NCI-H1694 (cell line): ENCODE measurements around the gene UBE2L5.

Experiments
- DNase-seq: peaks from one replicate; lab custom pipeline; 2025; lab: John Stamatoyannopoulos, UW

Gene UBE2L5

GRCh38 chr13:30422054-30422839, at the start of gene UBE2L5:
TSS of gene UBE2L5 (plus strand) at chr13:30422493. CDS start at chr13:30427991, 5,498 bp downstream.
- no peak for DNase-seq

- DNase-seq, result no peak
Observed at GRCh38 chr13:30373727-30374126, 48.6 kb upstream of the UBE2L5 start.

GRCh38 chr13:30375265-30375835, 46.9 kb upstream of the UBE2L5 start:
- no peak for DNase-seq

DNA sequence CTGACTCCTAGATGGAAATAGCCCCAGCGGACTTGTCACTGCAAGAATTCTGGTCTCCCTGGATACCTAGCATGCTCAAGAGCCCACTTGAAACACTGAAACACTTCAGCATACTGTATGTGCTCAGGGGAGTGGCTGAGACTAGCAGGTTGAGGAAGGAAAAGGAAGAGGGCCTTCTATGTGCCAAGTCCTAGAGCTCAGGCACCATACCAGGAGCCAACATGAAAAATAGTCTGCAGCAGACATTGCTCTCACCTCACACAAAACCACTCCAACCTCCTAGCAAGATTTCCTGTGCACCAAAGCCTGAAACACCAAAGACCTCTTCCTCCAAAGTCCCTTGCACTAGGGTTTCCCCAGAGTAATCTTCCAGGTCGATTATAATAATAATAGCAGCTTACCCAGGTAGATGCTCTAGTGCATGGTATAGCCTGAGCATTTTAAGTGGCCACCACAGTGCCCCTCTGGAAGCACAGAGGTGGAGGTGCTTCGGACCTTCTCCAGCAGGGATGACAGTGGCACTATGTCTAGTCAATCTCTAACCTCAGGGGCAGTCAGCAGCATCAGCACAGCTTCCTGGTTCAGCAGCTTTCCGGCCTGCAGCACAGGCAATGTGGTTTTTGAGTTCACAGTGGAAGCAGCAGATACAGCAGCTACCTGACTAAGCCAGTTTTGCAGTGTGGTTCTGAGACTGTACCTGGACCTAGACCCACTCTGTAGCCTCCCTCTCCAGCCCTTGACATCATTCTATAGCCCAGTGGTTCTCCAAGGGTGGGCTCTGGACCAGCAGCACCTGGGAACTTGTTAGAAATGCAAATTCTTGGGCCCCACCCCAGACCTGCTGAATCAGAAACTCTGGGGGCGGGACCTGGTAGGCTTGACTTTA, 45.6 kb upstream of the UBE2L5 start:
- no peak for DNase-seq

DNA sequence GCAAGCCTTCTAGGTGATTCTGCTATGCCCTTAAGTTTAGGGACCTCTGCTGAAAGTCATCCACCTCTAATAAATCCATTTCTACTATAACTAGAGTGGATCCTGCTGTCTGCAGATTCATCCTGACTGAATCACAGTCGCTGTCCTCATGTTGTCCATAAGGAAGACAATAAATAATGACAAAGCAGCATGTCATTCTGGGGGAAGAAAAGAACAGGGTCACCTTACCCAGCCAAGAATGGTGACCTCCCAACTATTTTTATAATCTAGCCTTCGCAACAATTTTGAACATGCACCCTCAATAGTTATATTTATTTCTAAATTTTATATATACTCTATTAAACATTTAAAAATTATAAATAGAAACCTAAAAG, 45.0 kb upstream of the UBE2L5 start:
- no peak for DNase-seq

DNA sequence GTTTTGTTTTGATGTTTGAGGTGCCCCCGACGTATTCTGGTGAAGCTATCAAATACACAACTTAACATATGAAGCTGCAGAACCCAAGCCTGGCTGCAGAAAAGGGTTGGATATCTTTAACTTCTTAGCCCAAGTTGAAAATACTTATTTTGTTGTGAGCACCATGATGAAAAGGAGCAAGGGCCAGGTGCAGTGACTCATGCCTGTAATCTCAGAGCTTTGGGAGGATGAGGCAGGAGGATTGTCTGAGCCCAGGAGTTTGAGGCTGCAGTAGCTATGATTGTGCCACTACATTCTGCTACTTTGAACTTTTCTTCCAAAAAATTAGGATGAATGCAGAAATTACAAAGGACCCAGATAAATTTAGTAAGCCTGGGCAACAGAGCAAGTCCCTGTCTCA, 44.1 kb upstream of the UBE2L5 start:
- DNase-seq, result no peak

- no peak for DNase-seq
Observed at GRCh38 chr13:30381049-30381448, 41.2 kb upstream of the UBE2L5 start.

DNA sequence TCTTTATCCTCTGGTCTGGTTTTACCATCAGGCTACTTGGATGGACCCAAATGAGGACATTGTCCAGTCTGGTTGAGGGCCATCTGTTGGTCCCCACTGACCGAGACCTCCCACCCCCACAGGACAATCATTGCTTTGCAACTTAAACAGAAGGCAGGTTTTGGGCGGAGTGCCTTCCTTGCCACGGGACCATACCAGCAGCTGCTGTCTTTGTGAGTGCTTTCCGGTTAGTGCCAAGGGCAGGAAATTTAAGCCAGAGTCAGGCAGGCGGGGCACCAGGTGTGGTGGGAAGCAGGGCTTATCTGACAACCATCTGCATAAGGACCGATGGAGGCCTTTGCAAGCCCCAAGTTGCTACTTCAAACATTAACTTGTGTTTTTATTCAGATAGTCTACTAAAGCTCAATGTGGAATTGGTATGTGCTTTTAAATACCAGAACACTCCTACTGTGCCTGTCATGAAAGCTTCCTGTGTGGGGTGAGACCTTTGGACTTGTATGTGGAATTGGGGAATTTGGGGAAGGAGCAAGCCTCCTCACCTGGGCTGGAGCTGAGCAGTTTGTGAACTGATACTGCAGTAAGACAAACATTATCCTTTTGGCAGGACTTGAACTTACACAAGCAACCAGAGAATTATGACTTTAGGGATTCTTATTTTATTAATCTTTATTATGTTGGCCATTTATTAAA, 39.3 kb upstream of the UBE2L5 start:
- DNase-seq, result no peak

DNA sequence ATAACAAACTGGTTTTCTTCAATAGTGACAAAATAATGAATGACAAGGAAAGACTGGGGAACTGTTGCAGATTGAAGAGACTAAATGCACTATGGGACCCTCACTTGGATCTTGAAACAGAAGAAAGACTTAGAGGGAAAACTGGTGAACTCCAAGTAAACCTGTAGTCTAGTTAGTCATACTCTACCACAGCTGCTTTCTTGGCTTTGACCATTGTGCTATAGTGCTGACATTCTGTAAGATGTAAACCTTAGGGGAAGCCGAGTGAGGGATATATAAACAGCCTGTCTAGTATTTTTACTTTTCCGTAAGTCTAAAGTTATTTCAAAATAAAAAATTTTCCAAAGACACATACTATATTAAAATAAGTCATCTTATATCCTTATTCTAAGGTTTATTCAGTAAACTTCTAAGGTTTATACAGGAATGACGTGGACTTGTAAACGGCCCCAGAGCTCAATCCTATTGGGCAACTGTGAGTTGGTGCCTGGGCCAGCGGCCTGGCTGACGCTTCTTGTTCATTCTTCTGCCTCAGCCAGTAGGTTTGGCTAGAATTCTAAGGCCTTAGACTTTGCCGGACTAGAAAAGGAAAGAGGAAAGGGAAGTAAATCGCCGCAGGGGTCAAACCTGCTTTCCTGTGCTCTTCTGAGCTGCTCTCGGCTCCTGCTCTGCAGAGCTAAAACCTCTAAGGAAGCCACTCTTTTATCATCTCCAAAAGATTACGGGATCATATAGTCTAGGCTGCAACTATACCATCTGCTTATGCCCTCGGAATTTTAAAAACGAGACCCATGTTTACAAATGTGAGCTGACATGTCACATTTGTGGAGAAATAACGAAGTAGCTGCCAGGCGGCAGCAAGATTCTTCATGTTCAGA, 33.6 kb upstream of the UBE2L5 start:
- no peak for DNase-seq

DNA sequence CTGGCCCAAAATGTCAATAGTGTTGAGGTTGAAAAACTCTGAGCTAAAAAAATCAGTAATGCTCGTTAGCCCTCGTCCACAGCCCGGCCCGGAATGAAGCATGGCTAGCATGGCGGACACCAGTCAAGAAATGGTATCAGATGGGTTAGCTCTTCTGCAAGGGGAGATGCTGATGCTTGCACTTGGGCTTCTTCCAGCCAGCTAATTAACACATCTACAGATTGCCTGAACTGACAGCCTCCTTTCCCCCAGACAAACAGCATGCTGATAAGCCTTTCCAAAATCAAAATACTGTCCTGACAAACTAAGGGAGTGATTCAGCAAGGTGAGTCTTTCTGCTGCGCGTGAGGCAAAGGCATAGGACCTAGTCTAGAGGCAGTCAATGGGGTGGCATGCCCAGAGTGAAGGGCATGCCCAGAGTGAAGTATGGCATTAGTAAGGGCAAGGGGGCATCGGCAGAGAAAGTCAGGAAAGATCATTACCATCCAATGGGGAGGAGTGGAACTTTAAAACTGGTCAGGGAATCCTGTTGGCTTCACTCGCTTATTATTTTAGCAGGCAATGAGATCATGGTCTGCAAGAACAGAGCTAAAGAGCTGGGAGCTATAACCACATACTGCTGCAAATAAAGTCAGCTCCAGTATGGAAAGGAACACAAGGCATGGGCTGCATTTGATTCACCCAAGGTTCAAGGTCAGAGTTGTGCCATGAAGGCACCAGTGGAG, 30.2 kb upstream of the UBE2L5 start:
- DNase-seq, result no peak

DNA sequence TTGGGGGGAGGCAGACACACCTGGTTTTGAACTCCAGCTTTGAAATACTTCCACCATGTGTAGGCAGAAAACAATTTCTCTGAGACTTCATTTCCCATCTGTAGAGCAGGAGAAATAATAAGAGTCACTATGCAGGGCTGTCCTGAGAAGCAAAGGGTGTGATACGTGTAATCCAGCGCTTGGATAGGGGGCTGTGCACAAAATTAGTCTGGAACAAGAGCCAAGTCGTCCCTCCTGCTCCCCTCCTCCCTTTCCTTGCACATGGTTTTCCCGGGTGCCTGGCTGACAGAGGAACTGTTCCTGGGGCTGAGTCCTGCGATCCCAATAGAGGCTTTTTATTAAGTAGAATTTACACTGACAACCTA, 29.6 kb upstream of the UBE2L5 start:
- DNase-seq, result no peak

GRCh38 chr13:30394751-30395191, 27.5 kb upstream of the UBE2L5 start:
- no peak for DNase-seq

- DNase-seq, result no peak
Observed at GRCh38 chr13:30395192-30396158, 26.8 kb upstream of the UBE2L5 start.

DNA sequence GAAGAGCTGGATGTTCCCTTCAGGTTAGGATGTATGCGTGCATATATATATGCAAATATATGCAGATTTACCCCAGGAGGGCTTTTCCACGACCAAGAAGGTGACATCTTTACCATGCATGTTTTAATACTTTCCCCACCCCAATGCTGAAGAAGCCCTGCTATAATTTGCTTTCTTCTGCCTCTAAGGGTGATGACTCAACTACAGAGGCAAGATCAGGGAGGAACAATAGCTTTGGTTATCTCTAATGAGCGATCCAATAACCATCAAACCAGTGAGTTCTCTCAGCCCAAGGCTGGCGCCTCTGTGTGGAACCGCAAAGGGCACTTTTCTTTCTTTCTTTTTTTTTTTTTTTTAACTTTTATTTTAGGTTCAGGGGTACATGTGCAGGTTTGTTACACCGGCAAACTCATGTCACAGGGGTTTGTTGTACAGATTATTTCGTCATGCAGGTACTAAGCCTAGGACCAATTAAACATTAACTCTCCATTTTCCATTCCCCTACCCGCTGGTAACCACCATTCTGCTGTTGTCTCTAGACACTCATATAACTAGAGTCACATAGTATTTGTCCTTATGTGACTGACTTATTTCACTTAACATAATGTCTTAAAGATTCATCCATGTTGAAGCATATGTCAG, 25.7 kb upstream of the UBE2L5 start:
- DNase-seq, result no peak

DNA sequence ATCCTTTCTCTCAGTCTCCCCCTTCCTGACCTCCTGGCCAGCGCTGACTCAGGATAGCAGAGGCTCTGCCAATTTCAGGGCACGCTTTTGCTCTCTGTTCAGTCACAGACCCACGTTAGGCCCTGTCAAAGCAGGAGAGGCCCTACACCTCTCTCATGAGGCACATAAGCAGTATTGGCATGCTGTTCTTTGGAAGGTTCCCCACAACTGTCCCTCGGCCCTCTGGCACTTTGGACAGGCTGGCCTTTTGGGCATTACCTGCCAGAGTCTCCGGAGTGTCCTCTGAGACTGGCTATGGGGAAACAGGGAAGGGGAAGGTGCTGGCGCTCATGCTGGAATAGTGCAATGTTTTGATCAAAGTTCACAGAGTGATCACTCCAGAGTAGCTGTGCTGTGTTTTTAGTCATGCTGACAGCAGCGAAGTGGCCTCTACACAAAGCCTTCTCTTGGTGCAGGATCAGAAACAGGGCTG, 23.7 kb upstream of the UBE2L5 start:
- DNase-seq, result no peak

DNA sequence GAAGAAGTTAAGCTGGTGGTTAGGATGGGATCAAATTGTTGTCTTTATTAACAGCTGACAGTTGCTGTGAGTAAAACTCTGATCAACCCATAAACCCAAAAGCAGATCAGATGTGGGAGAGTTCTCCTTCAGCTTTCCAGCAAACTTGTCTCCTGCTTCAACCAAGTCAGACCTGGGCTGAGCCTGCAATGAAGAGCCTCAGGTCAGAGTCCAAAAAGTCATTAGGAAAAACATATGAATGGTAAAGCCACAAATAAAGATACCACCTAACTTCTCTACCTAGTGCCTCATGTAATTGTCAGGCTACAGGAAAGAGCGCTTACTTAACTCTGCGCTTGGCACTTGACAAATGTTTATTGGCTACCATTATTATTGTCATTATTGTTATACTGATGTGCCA, 21.9 kb upstream of the UBE2L5 start:
- no peak for DNase-seq

DNA sequence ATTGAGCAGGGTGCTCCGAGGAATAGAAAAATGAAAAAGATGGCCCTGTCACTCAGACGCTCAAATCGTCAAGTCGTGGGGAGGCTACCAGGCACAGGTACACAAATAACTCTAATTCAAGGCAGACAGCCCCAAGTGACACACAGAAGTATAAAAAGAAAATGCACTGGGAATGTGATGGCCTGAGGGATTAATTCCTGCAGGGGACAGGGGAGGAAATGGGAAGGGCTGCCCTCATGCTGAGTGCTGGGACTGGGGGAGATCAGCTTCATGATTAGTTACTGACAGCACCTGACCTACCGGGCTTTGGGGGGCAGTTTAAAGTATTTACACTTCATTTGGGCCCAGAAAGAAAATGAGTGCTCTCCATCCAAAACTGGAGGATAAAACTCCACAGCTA, 20.9 kb upstream of the UBE2L5 start:
- DNase-seq, result no peak

- DNase-seq, result no peak
Observed at GRCh38 chr13:30403456-30403855, 18.8 kb upstream of the UBE2L5 start.

DNA sequence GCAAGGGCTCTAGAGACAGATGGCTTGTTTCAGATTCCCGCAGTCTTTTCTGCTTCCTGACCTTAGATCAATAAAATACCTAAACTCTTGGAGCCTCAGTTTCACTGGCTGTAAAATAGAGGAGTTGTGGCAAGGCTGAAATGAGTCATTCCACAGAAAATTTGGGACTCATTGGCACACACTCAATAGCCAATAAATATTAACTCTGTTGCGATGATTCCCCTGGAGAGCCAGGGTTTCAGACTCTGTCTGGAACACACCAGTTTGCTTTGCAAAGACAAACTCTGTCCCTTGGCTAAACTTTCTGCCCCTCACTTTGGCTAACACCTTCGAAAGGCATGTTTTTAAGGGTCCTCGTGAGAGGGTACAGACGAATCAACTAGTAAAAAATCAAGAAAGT, 18.1 kb upstream of the UBE2L5 start:
- no peak for DNase-seq
